ENCODE data around the gene SULF2. TPM values are rescaled to one million over a fixed set of nuclear protein-coding genes. Genes with fewer than 3 reads are reported as not detected.

Gene SULF2
- total RNA-seq, 1 experiment from 2014 or later: 82.2 TPM

- H3K36me3 Mint-ChIP-seq (ENCODE audit: insufficient read depth, unreplicated experiment): peaks cover 22% of the 10 kb centered on the region
- no peak for DNase-seq (ENCODE audit: unreplicated experiment)
- TF ChIP-seq CTCF (IDR thresholded peaks at IDR 0.05; ENCODE audit: unreplicated experiment): no peak
- POLR2A ChIA-PET: no interaction called here
- H3K27ac Mint-ChIP-seq (ENCODE audit: low read depth, unreplicated experiment): no peak overlapping the region
- no peaks in the 10 kb centered on the region for H3K9me3 Mint-ChIP-seq (ENCODE audit: unreplicated experiment)
- CTCF ChIA-PET: interaction anchor here (0.5 to 4.7 kb wide), 7 partner anchors 8 to 847 kb away, joined by 3 to 38 read pairs (median 4); partner anchors contain the start of gene SULF2
- H3K4me1 Mint-ChIP-seq (ENCODE audit: insufficient read depth, unreplicated experiment): peaks cover 30% of the 10 kb centered on the region
- no TSS peak for BruUV-seq (replicated peaks)
- H3K4me3 Mint-ChIP-seq (ENCODE audit: unreplicated experiment): no peak overlapping the region
- H3K27me3 Mint-ChIP-seq (ENCODE audit: insufficient read depth, unreplicated experiment): no peaks in the 10 kb centered on the region
- intact Hi-C loops (cut with micrococcal nuclease): no loop called here
Measured at GRCh38 chr20:47778398-47779354, 6.6 kb downstream of the SULF2 start.

- H3K4me1 Mint-ChIP-seq (ENCODE audit: insufficient read depth, unreplicated experiment): peaks cover 18% of the 10 kb centered on the region
- no peak overlapping the region for H3K4me3 Mint-ChIP-seq (ENCODE audit: unreplicated experiment)
- no peaks in the 10 kb centered on the region for H3K27me3 Mint-ChIP-seq (ENCODE audit: insufficient read depth, unreplicated experiment)
- intact Hi-C loops (cut with micrococcal nuclease): no loop called here
- POLR2A ChIA-PET: interaction anchor here (1.0 kb wide), 1 partner anchor 9 kb away, joined by 3 read pairs; no protein-coding TSS in a partner anchor
- DNase-seq (ENCODE audit: unreplicated experiment): no peak
- H3K36me3 Mint-ChIP-seq (ENCODE audit: insufficient read depth, unreplicated experiment): peaks cover 31% of the 10 kb centered on the region
- no peak overlapping the region for H3K27ac Mint-ChIP-seq (ENCODE audit: low read depth, unreplicated experiment)
- CTCF ChIA-PET: interaction anchor here (0.6 to 4.7 kb wide), 9 partner anchors 9 to 1227 kb away, joined by 3 to 38 read pairs (median 3); partner anchors contain the start of gene SULF2
- no peaks in the 10 kb centered on the region for H3K9me3 Mint-ChIP-seq (ENCODE audit: unreplicated experiment)
- no peak for TF ChIP-seq CTCF (IDR thresholded peaks at IDR 0.05; ENCODE audit: unreplicated experiment)
- no TSS peak for BruUV-seq (replicated peaks)
Measured at GRCh38 chr20:47777220-47777619, 8.1 kb downstream of the SULF2 start.

- CTCF ChIA-PET: interaction anchor here (0.6 to 4.7 kb wide), 7 partner anchors 10 to 844 kb away, joined by 3 to 38 read pairs (median 3); partner anchors contain the start of gene SULF2
- intact Hi-C loops (cut with micrococcal nuclease): no loop called here
- Mint-ChIP-seq H3K36me3 (ENCODE audit: insufficient read depth, unreplicated experiment) (peaks cover 31% of the 10 kb centered on the region), H3K4me1 (ENCODE audit: insufficient read depth, unreplicated experiment) (peaks cover 16% of the 10 kb centered on the region), H3K4me3 (ENCODE audit: unreplicated experiment) (no peak overlapping the region), H3K27me3 (ENCODE audit: insufficient read depth, unreplicated experiment) (no peaks in the 10 kb centered on the region), H3K27ac (ENCODE audit: low read depth, unreplicated experiment) (no peak overlapping the region), H3K9me3 (ENCODE audit: unreplicated experiment) (no peaks in the 10 kb centered on the region)
- POLR2A ChIA-PET: interaction anchor here (1.5 kb wide), 1 partner anchor 10 kb away, joined by 6 read pairs; no protein-coding TSS in a partner anchor
- no peak for TF ChIP-seq CTCF (IDR thresholded peaks at IDR 0.05; ENCODE audit: unreplicated experiment)
- BruUV-seq (replicated peaks): no TSS peak
- DNase-seq (ENCODE audit: unreplicated experiment): no peak
Measured at GRCh38 chr20:47776639-47777038, 8.6 kb downstream of the SULF2 start.

GRCh38 chr20:47775841-47776240 lies 9.4 kb downstream of the SULF2 start:
- intact Hi-C loops (cut with micrococcal nuclease): no loop called here
- H3K27me3 Mint-ChIP-seq (ENCODE audit: insufficient read depth, unreplicated experiment): no peaks in the 10 kb centered on the region

More at GRCh38 chr20:47775841-47776240, 9.4 kb downstream of the SULF2 start:
- TF ChIP-seq CTCF (IDR thresholded peaks at IDR 0.05; ENCODE audit: unreplicated experiment): no peak
- Mint-ChIP-seq H3K9me3 (ENCODE audit: unreplicated experiment) (no peaks in the 10 kb centered on the region), H3K4me1 (ENCODE audit: insufficient read depth, unreplicated experiment) (peaks cover 16% of the 10 kb centered on the region), H3K4me3 (ENCODE audit: unreplicated experiment) (no peak overlapping the region), H3K27ac (ENCODE audit: low read depth, unreplicated experiment) (no peak overlapping the region), H3K36me3 (ENCODE audit: insufficient read depth, unreplicated experiment) (peaks cover 30% of the 10 kb centered on the region)
- ChIA-PET CTCF (interaction anchor here (1.0 to 4.7 kb wide), 5 partner anchors 11 to 845 kb away, joined by 3 to 38 read pairs (median 3); partner anchors contain the start of gene SULF2), POLR2A (interaction anchor here (1.5 kb wide), 1 partner anchor 9 kb away, joined by 6 read pairs; no protein-coding TSS in a partner anchor)
- no TSS peak for BruUV-seq (replicated peaks)
- DNase-seq (ENCODE audit: unreplicated experiment): no peak
